ENCODE measurements around the gene PNPLA3. TPM values are rescaled to one million over a fixed set of nuclear protein-coding genes. Genes with fewer than 3 reads are reported as not detected.

The PNPLA3 gene
- total RNA-seq, 6 experiments from 2014 or later = 17.5 to 66.8 (median 60.3) TPM

GRCh38 chr22:43885319-43885671 is 38.3 kb upstream of the PNPLA3 start:
- DNase-seq (no peak), ATAC-seq (no peak)
- Histone ChIP-seq H3K9me3 (no peaks in the 10 kb centered on the region), H3K4me3 (no peak overlapping the region), H3K27ac (no peak overlapping the region), H3K36me3 (no peaks in the 10 kb centered on the region), H3K27me3 (no peaks in the 10 kb centered on the region), H3K4me1 (no peaks in the 10 kb centered on the region)
- WGBS (ENCODE audit: insufficient coverage, low coverage, low lambda C conversion rate, missing lambda C conversion rate) = 72% methylated on average over 5 of the region's 7 CpGs
- no peak for TF ChIP-seq CTCF (IDR thresholded peaks at IDR 0.05)
- no peak for TF ChIP-seq POLR2A (IDR thresholded peaks at IDR 0.05)
- intact Hi-C loops (cut with DNase I) = no loop called here

GRCh38 chr22:43885786-43886185 is 37.8 kb upstream of the PNPLA3 start:
- H3K9me3 ChIP-seq = no peaks in the 10 kb centered on the region
- H3K4me1 ChIP-seq = no peaks in the 10 kb centered on the region
- H3K27ac ChIP-seq = no peak overlapping the region
- DNase-seq = no peak
- no peak overlapping the region for H3K4me3 ChIP-seq
- 62% methylated on average over 4 of the region's 6 CpGs for WGBS (ENCODE audit: insufficient coverage, low coverage, low lambda C conversion rate, missing lambda C conversion rate)
- ATAC-seq = no peak
- intact Hi-C loops (cut with DNase I) = no loop called here
- no peaks in the 10 kb centered on the region for H3K36me3 ChIP-seq
- no peak for TF ChIP-seq POLR2A (IDR thresholded peaks at IDR 0.05)
- TF ChIP-seq CTCF (IDR thresholded peaks at IDR 0.05) = no peak
- peaks cover 0 to 3% of the 10 kb centered on the region in 2 donors for H3K27me3 ChIP-seq

- intact Hi-C loops (cut with DNase I) = no loop called here
- WGBS (ENCODE audit: insufficient coverage, low coverage, low lambda C conversion rate, missing lambda C conversion rate) = 56% methylated on average over 3 of the region's 8 CpGs
- Histone ChIP-seq H3K4me1 (peaks cover 0 to 2% (median under 1%) of the 10 kb centered on the region in 4 donors), H3K27ac (no peak overlapping the region), H3K36me3 (no peaks in the 10 kb centered on the region), H3K4me3 (no peak overlapping the region), H3K27me3 (peaks cover 0 to 7% of the 10 kb centered on the region in 2 donors), H3K9me3 (no peaks in the 10 kb centered on the region)
- DNase-seq (no peak), ATAC-seq (no peak)
- no peak for TF ChIP-seq POLR2A (IDR thresholded peaks at IDR 0.05)
- TF ChIP-seq CTCF (IDR thresholded peaks at IDR 0.05) = no peak
Measured at GRCh38 chr22:43886231-43886630, 37.4 kb upstream of the PNPLA3 start.

- H3K27ac ChIP-seq = no peak overlapping the region
- 80% methylated on average over 1 of the region's 4 CpGs for WGBS (ENCODE audit: insufficient coverage, low coverage, low lambda C conversion rate, missing lambda C conversion rate)
- intact Hi-C loops (cut with DNase I) = no loop called here
- H3K27me3 ChIP-seq = peaks cover 0 to 15% of the 10 kb centered on the region in 2 donors
- H3K9me3 ChIP-seq = no peaks in the 10 kb centered on the region
- ATAC-seq = no peak
- peaks cover 0 to 6% (median 3%) of the 10 kb centered on the region in 4 donors for H3K4me1 ChIP-seq
- no peak overlapping the region for H3K4me3 ChIP-seq
- TF ChIP-seq POLR2A (IDR thresholded peaks at IDR 0.05) (no peak), CTCF (IDR thresholded peaks at IDR 0.05) (no peak)
- DNase-seq = peak in 1 of 3 donors; percentile 12
- no peaks in the 10 kb centered on the region for H3K36me3 ChIP-seq
Measured at GRCh38 chr22:43887391-43887790, 36.2 kb upstream of the PNPLA3 start.

GRCh38 chr22:43888740-43889139 is 34.9 kb upstream of the PNPLA3 start:
- DNase-seq (no peak), ATAC-seq (no peak)
- H3K4me1 ChIP-seq = peaks cover 0 to 6% (median 3%) of the 10 kb centered on the region in 4 donors
- H3K9me3 ChIP-seq = no peaks in the 10 kb centered on the region
- no peak overlapping the region for H3K27ac ChIP-seq
- H3K27me3 ChIP-seq = peaks cover 0 to 15% of the 10 kb centered on the region in 2 donors
- intact Hi-C loops (cut with DNase I) = no loop called here
- 35% methylated on average over 2 of the region's 4 CpGs for WGBS (ENCODE audit: insufficient coverage, low coverage, low lambda C conversion rate, missing lambda C conversion rate)
- no peak for TF ChIP-seq POLR2A (IDR thresholded peaks at IDR 0.05)
- TF ChIP-seq CTCF (IDR thresholded peaks at IDR 0.05) = no peak
- no peaks in the 10 kb centered on the region for H3K36me3 ChIP-seq
- H3K4me3 ChIP-seq = no peak overlapping the region
